CD4-positive, alpha-beta T cell treated with Interleukin-17A for 1 hour (primary cell): Measurements from ENCODE around the gene GPR146.

Source experiments
- DNase-seq: peaks from one replicate; pipeline ENCODE4 v3.0.0-alpha.2; 2020

The GPR146 gene

DNA sequence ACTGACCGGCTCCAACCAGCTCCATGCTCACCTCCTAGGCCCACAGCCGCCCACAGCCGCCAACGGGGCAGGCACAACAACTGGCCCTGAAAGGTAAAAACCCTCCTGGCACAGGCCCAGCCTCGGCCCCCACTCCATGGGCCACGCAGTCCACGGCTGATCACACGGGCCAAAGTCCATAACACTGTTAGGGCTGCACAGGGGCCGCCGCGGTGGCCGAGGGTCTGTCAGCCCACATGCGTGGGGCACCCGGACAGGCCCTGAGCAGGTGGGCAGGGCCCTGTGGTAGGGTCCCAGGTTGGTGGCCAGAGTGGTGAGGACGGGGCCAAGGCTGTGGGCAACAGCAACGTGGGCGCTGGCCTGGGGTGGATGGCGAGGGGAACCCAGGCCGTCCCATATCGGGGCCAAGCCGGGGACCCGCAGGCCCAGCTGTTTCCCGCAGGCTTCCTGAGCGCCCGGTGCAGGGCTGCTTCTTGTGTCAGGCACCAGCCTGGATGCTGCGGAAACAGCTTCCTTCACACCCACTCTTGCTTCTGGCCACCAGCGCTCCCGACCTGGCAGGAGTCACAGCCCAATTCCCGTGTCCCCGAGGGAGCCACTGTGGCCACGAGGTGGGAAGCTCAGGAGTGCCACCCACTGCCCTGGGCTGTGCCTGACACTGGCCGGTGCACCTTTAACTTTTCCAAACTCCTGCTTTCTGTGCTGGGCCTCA lies 32.2 kb upstream of the GPR146 start:
- no peak for DNase-seq

DNA sequence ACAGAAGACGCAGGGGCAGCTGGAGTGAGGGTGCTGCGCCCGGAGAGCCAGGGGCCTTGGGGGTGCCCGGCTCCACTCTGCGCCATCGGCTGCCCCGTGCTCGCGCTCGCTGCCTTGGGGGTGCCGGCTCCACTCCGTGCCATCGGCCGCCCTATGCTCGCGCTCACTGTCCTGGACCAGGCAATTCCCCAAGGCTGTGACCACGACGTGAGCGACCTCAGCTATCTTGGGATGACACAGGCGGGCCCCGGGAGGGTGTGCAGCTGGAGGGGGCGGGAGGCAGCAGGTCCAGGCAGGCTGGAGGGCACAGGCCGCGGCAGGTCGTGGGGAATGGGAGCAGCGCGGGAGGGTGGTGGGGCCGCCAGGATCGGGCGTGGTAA lies 31.6 kb upstream of the GPR146 start:
- DNase-seq = no peak

DNA sequence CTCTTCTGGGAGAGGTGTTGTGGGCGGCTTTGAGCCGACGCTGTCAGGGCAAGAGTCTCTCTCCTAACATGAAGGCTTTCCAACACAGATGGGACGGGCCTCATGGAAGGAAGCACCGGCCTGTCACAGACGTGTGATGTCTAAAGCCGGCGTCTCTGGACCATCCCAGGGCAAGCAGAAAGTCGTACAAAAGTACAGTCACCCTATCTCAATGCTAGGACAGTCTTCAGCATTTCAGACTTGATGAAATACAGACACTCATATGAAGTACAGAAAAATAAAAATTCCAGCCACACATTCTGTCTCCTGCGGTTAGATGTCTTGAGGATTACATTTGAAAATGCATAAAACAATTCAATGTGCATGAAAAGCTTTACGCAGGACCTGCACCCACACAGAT lies 30.8 kb upstream of the GPR146 start:
- no peak for DNase-seq

DNA sequence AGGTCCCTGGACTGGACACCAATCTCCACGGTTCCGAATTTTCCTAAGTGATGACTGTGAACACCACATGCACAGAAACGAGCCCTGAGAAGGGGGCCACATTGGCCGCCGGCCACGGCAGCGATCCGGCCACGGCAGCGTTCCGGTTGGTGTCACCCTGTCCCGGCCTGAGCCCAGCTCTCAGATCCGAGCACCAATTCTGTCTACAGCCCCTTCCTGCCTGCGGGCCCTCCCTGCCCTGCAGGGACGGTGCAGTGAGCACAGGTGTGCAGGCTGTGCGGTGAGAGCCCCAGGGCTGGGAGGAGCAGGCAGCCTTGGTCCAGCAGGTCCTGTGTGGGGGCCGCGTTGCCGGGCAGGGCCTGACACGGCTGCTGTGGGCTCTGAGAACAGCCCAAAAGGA lies 29.7 kb upstream of the GPR146 start:
- DNase-seq = no peak

DNA sequence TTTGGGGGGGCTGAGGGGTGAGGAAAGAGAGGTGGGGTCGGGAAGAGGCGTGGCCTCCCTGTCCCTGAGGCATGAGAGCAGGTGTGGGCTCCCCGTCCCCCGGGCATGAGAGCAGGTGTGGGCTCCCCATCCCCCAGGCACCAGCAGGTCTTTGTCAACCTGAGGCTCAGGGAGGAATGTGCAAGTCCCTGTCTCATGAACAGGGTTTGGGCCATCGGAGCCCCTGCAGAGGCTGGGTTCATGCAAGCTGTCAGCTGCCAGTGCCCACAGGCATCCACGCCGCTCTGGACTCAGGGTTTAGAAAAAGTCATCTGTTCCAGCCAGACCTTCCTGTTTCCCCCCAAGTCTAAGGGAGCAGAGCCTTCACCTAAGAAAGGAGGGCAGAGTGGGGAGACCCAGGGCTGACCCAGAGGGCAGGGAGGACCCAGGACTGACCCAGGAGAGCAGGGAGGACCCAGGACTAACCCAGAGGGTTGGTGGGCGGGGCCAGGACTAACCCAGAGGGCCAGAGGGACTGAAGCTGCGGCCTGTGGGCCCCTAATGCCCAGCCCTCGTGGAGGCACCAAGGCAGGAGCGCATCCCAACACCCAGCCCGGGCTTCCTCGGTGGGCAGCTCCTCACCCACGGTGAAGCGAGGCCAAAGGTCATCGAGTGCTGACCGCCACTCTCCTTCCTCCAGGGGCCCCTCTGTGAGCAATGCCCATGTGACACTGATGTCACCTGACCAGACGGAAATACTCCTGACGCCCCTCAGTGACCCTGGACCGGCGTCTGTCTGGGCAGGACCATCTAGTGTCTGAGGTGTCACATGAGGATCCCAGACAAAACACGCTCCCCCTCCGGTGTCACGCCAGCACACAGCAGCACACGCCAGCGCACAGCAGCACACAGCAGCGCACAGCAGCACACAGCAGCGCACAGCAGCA lies 28.9 kb upstream of the GPR146 start:
- no peak for DNase-seq

DNA sequence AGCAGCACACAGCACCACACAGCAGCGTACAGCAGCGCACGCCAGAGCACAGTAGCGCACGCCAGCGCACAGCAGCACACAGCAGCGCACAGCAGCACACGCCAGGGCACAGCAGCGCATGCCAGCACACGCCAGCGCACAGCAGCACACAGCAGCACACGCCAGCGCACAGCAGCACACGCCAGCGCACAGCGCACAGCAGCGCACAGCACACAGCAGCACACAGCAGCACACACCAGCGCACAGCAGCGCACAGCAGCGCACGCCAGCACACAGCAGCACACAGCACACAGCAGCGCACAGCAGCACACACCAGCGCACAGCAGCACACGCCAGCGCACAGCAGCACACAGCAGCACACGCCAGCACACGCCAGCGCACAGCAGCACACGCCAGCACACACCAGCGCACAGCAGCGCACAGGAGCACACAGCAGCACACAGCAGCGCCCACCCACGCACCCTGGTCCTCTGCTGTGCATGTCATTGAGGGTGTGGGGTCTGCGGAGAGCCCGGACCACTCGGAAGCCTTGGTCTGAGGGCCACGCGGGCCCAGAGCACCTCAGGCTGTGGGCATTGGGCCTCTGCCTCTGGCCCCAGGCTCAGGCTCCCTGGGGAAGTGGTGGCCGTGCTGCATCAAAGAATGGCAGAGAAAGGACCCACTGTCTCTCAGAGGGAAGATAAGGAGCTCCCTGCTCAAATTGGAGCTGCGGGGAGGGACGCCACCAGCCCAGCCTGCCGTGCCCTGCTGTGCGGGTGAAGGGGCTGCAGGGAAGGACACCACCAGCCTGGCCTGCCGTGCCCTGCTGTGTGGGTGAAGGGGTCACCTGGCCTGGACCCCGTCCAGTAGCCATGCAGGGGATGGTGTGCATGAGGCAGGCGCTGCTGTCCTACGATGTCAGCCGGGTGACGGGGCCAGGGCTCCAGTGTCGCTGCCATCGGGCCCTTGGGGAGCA lies 27.5 kb upstream of the GPR146 start:
- DNase-seq = no peak

DNA sequence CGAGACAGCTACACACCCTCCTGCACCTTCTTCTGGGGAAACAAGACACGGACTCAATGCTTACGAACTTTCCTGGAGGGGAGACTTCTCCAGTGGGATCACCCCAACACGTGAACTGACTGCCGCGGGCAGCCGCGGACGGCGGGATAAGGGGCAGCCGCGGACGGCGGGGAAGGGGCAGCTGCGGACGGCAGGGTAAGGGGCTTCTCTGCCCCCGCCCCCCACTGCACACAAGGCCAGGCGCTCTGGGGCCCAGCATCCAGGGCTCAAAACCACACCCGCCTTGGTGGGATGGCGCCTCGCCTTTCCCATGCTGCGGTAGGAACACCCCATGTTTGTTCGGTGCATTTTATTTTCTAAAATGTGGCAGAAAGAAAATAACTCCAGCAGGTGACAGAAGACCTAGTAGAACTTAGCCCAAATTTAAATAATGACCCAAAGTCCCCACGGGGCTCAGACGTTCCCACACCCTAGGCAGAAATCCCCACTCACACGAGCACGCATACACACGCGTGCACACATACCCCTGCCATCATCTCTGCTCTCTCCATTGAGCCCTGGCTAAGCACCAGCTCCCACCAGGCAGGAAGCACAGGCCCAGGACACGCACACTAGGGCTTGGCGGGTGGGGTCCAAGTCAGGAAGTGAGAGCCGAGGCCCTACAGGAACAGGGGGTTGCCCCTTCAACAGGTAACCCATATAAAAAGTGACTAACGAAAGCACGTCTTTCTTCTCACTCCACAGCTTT lies 26.6 kb upstream of the GPR146 start:
- DNase-seq = no peak

DNA sequence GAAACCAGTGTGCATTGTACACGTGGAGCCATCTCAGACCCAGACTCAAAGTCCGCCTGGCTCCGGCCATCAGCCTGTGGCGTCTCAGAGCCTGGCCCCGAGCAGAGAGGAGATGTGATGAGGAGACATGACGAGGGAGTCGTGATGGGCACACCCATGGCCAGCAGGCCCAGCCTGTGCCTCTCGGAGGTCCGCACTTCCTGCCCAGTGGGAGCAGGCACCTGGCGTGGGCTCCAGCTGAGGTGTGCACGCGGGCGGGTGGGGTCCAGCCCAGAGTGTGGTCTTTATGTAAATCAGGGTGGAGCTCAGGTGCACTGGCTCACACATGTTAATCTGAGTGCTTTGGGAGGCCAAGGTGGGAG lies 26.0 kb upstream of the GPR146 start:
- no peak for DNase-seq

DNA sequence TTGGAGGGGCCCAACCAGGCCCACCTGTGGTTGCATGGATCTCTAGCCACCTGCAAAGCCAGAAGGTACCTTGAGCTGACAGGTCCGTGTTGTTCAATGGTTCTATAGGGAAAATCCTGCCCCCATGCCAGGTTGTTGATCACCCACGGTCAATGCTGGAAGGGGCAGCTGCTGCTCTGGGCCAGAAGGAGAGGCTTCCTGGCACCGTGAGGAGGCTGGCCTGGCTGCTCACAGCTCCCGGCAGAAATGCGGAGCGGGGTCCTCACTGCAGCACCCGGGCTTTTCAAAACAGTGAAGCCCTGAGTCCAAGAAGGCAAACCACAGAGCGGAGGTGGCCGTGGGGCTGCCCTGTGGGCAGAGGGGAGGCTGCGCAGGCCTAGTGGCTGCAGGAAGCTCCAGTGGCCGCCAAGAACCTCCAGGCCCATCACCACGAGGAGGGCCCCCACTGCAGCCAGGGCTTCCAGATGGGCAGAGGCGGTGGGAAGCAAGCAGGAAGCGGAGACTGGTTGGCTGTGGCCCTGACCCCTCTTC lies 25.0 kb upstream of the GPR146 start:
- DNase-seq = no peak

DNA sequence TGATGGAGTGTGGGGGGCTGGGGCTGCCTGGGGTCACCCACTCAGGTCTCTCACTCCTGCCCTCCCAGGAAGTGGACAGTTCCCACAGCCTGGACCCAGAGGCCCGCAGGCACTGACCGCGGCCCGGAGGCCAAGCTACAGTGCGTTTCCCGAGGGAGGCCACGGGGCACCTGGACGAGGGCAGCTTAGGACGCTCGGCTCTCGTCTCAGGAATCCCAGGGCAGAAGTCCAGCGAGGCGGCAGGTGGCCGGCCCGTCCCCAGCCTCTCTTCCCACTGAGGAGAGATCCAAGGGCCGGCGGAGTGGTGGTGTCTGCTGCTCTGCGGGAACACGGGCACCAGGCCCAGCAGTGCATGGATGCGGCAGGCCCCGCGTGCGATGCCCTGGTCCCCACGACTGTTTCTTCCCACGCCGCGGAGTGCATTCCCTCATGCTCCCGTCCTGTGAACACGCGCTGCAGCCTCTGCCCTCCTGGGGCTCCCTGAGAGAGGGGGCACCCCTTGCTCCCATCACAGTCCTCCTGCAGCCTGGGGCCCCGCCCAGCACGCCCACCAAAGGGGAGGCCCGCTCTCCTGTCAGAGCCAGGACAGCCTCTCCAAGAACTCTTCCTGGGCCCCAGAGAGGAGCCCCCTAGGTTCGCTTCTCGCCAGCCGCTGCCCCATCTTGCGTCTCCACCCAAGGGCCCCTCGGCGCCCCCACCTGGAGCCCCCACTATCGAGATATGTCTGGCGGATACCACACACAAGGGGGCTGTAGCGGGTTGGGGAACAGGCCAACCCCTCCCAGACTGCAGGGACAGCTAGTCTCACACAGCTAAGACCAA lies 24.3 kb upstream of the GPR146 start:
- no peak for DNase-seq

DNA sequence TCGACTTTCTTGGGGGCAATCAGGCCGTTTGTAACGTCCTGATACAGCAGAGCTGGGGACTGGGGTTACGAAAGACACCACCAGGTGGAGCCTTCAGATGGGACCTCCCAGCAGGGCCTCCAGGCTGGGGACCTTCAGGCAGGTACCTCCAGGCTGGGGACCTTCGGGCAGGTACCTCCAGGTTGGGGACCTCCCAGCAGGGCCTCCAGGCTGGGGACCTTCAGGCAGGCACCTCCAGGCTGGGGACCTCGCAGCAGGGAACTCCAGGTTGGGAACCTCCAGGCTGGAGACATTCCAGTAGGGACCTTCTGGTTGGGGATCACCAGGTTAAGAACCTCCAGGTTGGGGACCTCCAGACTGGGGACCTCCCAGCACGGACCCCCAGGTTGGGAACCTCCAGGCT lies 23.5 kb upstream of the GPR146 start:
- DNase-seq = peak; percentile 25

DNA sequence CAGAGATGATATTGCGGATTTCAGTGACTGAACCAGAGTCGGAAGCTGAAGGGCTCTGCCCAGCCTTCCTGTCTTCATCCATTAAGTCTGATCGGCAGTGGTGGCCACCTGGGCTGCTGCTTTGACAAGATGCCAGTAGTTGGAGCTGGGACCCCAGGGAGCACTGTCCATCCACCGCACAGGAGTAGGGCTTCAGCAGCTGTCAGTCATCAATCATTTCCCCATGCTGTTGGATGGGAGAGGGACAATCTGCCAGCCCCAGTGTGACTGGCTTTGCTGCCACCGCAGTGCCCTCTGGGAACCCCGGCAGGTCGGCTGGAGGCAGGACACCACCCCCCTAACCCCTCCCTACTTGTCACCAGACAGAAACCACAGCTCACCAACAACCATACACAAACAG lies 23.0 kb upstream of the GPR146 start:
- no peak for DNase-seq

DNA sequence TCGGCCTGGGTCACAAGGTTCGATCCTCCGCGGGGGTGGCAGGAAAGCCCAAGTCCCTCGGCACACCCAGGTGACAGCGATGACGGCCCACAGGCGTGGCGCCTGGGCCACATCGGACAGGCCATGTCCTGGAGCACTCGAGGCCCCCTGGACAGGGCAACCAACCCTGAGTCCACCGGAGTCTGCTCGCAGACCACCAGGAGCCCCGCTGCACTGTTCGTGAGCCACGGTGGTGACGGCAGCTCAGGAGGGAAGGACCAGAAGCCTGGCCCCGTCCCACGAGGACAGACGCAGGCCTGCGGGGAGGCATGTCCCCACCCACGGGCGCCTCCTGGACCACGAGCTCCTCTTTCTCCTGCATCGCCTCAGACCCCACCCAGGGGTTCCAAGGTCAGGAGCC lies 22.4 kb upstream of the GPR146 start:
- no peak for DNase-seq

DNA sequence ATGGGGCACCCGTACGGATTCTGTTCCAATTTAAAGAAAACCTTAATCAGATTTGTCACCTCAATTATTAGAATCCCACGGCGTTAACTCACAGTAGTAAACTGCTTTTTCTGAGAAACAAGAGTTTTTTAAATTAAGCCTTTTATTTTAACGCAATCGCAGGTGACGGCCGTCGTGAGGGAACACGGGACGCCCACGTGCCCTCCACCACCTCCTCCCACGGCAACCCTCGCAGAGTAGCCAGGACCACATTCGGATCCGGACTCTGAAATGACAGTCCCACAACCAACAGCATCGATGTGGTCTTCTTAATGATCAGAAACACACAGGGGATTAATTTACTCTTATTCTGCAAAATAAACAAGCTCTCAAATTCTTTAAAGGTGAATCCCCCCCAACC lies 22.0 kb upstream of the GPR146 start:
- DNase-seq = no peak

DNA sequence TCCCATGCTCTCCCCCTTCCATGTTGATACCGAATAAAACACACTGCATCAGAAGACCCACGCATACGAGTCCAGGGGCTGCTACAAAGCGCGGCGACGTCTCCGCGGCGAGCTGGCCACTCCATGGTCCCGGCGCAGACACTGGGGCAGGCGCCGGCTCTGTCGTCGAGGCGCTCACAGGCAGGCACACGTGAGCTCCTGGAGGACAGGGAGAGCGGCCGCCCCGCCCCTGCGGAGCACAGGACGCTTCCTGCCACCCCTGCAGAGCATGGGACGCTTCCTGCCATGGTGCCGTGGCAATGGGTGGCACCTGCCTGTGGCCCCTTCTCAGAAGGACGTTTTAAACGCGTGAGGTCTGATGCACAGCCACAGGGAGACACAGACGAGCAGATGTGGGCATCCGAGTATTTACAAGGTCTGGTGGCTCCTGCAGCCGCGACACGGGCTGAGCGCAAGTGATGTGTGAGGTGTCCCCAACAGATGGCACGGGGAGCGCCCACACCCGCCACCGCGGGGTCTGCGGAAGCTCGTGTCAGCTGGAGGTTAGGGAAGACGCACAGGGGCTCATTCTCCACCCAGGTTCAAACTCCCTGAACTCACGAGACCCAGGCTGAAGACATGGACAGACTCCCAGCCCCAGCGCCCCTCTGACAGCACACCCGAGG lies 21.4 kb upstream of the GPR146 start:
- DNase-seq = no peak

DNA sequence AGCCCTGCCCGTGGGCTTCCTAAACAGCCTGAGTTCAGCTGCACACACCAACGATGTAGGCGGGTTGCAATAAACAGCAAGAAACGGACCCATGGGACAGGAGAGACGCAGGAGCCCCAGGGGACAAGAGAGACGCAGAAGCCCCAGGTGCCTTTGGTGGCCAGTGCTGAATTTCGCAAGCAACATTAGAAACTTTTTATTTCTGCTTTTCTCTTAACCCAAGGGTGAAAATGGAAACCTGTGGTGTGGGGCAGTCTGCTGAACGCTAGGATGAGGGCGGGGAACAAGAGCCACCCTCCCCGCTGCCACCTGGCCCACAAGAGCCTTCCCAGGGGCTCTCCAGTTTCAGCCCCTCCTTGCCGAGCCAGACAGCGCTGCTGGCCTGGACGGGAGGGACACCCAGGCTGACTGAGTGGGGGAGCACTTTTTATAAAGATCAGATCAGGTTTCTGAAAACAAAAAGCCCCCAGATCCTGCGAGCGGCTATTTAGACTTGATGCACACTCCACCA lies 20.0 kb upstream of the GPR146 start:
- DNase-seq = no peak

DNA sequence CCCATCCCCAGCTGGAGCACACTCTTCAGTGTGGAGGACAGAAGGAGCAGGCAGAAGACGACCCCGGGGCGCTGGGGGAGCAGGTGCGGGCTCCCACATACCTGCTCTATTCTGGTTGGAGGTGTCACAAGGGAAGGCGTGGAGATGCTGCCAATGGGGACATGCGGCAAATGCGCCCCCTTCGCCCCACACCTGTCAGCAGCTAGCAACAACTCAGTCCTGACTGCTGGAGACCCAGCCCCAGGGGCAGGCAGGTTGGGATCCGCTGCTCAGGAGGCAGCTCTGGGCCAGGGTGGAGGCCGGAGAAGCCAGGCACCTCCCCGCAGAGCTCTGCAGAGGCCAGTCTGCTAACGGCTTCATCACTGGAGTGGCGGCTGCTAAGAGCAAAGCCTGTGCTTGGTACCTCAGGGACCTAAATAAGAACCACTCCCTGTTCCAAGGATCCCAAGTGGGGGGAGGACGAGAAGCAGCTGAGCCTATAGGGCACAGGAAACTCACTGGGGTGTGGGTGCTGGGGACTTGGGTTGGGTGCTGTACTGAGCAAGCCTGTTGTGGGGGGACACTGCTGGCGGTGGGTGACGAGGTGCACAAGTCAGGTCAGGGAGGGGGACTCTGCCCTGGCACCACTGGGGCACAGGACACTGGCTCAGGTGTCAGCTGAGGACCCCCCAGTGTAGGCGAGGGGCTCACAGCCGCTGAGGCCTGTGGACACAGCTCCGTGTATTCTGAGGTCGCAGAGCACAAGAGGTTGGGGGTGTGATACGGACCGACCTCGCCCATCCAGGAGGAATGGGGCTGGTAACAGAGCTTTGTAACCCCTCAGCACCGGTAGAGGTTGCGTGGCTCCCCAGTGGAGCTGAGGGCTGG lies 19.2 kb upstream of the GPR146 start:
- no peak for DNase-seq

DNA sequence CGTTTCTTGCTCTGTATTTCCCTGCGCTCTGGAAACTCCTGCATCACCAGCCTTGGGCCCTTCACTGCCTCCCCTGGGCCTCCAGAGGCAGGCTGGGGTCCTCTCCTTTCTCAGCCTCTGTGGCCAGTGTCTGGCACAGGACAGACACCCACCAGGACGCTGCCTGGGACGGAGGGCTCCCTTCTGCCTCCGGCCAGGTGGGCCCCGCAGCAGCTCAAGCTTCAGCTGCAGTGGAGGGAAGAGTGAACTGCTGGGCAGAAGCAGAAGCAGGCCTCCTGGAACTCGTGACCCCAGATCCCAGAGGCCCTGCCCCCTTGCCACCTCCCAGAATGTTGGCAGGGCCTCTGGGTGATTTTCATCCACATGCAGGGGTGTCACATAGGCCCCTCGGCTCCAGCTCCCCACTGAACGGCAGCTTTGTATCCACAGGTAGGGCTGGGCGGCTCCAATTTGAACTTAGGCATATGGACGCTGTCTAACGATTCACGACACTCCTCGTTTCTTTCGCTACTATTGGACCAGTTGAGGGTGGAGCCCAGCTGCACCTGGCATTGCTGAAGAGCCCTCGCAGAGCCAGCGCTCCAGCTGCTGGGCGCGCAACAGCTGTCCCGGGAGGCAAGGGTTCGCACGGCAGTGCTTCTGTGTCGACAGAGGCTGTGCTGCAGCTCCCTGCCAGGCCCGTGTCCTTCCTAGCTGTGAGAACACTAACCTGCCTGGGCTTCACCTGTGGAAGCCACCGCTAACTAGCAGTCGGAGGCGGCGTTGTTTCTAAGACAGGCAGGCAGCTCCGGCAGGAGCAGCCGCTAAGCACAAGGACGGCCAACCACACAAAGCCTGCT lies 18.4 kb upstream of the GPR146 start:
- no peak for DNase-seq

DNA sequence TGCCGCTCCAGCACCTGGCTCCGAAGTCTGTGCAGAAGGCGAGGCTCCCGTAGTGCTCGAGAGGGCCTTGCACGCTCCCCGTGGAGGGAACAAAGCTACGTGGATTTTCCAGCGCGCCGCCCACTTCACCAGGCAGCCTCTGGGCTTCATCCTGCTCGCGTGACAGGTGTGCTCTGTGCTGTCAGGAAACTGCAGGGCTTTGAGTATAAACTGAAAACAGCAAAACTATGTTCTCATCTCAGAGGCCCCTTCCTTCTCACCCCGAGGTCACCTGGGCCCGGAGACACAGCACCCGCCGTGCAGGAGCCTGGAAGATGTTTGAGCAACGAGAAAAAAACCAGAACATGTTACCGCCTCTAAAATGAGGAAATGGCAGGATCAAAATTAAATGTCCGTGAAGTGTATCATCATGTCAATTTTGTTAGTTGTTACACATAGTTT lies 17.6 kb upstream of the GPR146 start:
- no peak for DNase-seq
